Measurements from ENCODE around the gene OVOL1. TPM values are rescaled to one million over a fixed set of nuclear protein-coding genes. Genes with fewer than 3 reads are reported as not detected.

The OVOL1 gene
- total RNA-seq, 2 donors from 2014 or later: 3.4 to 5.5 TPM

GRCh38 chr11:65809496-65809895 lies 22.6 kb downstream of the OVOL1 start:
- no peaks in the 10 kb centered on the region for H3K36me3 Mint-ChIP-seq (ENCODE audit: low read depth)
- no peak overlapping the region for H3K4me3 ChIP-seq (ENCODE audit: low read length)
- no peaks in the 10 kb centered on the region for H3K36me3 ChIP-seq (ENCODE audit: control insufficient read depth, insufficient read depth, low read length)
- no peak overlapping the region for H3K9ac ChIP-seq (ENCODE audit: extremely low read depth, low read length, poor library complexity, severe bottlenecking)
- H3K27ac Mint-ChIP-seq: no peak overlapping the region
- H3K4me1 Mint-ChIP-seq: peaks cover under 1% of the 10 kb centered on the region
- H3K9me3 Mint-ChIP-seq: no peaks in the 10 kb centered on the region
- H3K4me3 Mint-ChIP-seq: no peak overlapping the region
- peaks cover 30% of the 10 kb centered on the region for H3K27me3 Mint-ChIP-seq (ENCODE audit: insufficient read depth)
- H3K4me1 ChIP-seq (ENCODE audit: control insufficient read depth, insufficient read depth, low read length): no peaks in the 10 kb centered on the region
- H3K9me3 ChIP-seq (ENCODE audit: control insufficient read depth, low read length): no peaks in the 10 kb centered on the region
- TF ChIP-seq CTCF (conservative IDR thresholded peaks at IDR 0.05): no peak
- H3K27ac ChIP-seq (ENCODE audit: low read depth, low read length): no peak overlapping the region
- H3K27me3 ChIP-seq (ENCODE audit: control insufficient read depth, insufficient read depth, low read length, poor library complexity, severe bottlenecking): peaks cover 8% of the 10 kb centered on the region
- no peak for DNase-seq
- 84 to 92% methylated on average over 6 to 9 of the region's 9 CpGs for WGBS, 2 experiments (ENCODE audit: insufficient coverage in 1 of 2, insufficient read length in 1 of 2)

- no peaks in the 10 kb centered on the region for H3K9me3 Mint-ChIP-seq
- peaks cover 30% of the 10 kb centered on the region for H3K27me3 Mint-ChIP-seq (ENCODE audit: insufficient read depth)
- H3K4me3 Mint-ChIP-seq: no peak overlapping the region
- Histone ChIP-seq H3K4me3 (ENCODE audit: low read length) (no peak overlapping the region), H3K27me3 (ENCODE audit: control insufficient read depth, insufficient read depth, low read length, poor library complexity, severe bottlenecking) (peaks cover 8% of the 10 kb centered on the region), H3K4me1 (ENCODE audit: control insufficient read depth, insufficient read depth, low read length) (no peaks in the 10 kb centered on the region), H3K9ac (ENCODE audit: extremely low read depth, low read length, poor library complexity, severe bottlenecking) (no peak overlapping the region), H3K36me3 (ENCODE audit: control insufficient read depth, insufficient read depth, low read length) (no peaks in the 10 kb centered on the region), H3K27ac (ENCODE audit: low read depth, low read length) (no peak overlapping the region), H3K9me3 (ENCODE audit: control insufficient read depth, low read length) (no peaks in the 10 kb centered on the region)
- H3K27ac Mint-ChIP-seq: no peak overlapping the region
- no peak for TF ChIP-seq CTCF (conservative IDR thresholded peaks at IDR 0.05)
- no peaks in the 10 kb centered on the region for H3K36me3 Mint-ChIP-seq (ENCODE audit: low read depth)
- H3K4me1 Mint-ChIP-seq: peaks cover 8% of the 10 kb centered on the region
- 88 to 91% methylated on average over 16 to 23 of the region's 23 CpGs for WGBS, 2 experiments (ENCODE audit: insufficient coverage in 1 of 2, insufficient read length in 1 of 2)
- DNase-seq: no peak
Measured at GRCh38 chr11:65810046-65810868, 23.4 kb downstream of the OVOL1 start.

- Mint-ChIP-seq H3K4me3 (no peak overlapping the region), H3K27ac (no peak overlapping the region), H3K9me3 (no peaks in the 10 kb centered on the region), H3K36me3 (ENCODE audit: low read depth) (no peaks in the 10 kb centered on the region), H3K4me1 (peaks cover 10% of the 10 kb centered on the region), H3K27me3 (ENCODE audit: insufficient read depth) (peaks cover 34% of the 10 kb centered on the region)
- Histone ChIP-seq H3K4me3 (ENCODE audit: low read length) (no peak overlapping the region), H3K9ac (ENCODE audit: extremely low read depth, low read length, poor library complexity, severe bottlenecking) (no peak overlapping the region), H3K9me3 (ENCODE audit: control insufficient read depth, low read length) (no peaks in the 10 kb centered on the region), H3K4me1 (ENCODE audit: control insufficient read depth, insufficient read depth, low read length) (no peaks in the 10 kb centered on the region), H3K36me3 (ENCODE audit: control insufficient read depth, insufficient read depth, low read length) (no peaks in the 10 kb centered on the region), H3K27me3 (ENCODE audit: control insufficient read depth, insufficient read depth, low read length, poor library complexity, severe bottlenecking) (peaks cover 13% of the 10 kb centered on the region), H3K27ac (ENCODE audit: low read depth, low read length) (no peak overlapping the region)
- no peak for DNase-seq
- WGBS, 2 experiments (ENCODE audit: insufficient coverage in 1 of 2, insufficient read length in 1 of 2): 69 to 86% methylated on average over 9 to 18 of the region's 19 CpGs
- no peak for TF ChIP-seq CTCF (conservative IDR thresholded peaks at IDR 0.05)
Measured at GRCh38 chr11:65811764-65812475, 25.1 kb downstream of the OVOL1 start.

Measured in endodermal cell (in vitro differentiated cells).